Bronchial epithelial cell (primary cell): ENCODE data around the gene NCAN. TPM values are rescaled to one million over a fixed set of nuclear protein-coding genes. Genes with fewer than 3 reads are reported as not detected.

Experiments
- DNase-seq: peaks from one replicate; pipeline ENCODE4 v3.0.0-alpha.2; 2010; ENCODE audit warnings: low read depth
- FAIRE-seq: peaks from 2 replicates; lab custom pipeline; 2011; peaks lifted over from hg19 to GRCh38; lab: Jason Lieb, UNC
- H3K27me3 ChIP-seq: 2 replicates; pipeline ENCODE4 v1.5.1; 2011; ENCODE audit warnings: low read length; ENCODE audit not compliant: control insufficient read depth, insufficient read depth
- H3K36me3 ChIP-seq: 2 replicates; pipeline ENCODE4 v1.5.1; 2011; ENCODE audit warnings: low read length; ENCODE audit not compliant: control insufficient read depth, insufficient read depth
- H3K4me3 ChIP-seq: 2 replicates; pipeline ENCODE4 v1.5.1; 2011; ENCODE audit warnings: mild to moderate bottlenecking, low read depth, low read length, control low read depth
- CTCF ChIP-seq: IDR thresholded peaks from 2 replicates; pipeline ENCODE4 v1.5.1; 2011; ENCODE audit warnings: mild to moderate bottlenecking, moderate library complexity, low read length, control low read depth, inconsistent platforms; ENCODE audit not compliant: insufficient read depth, severe bottlenecking
- total RNA-seq: library from RNA; depleted of rRNA; stranded (reverse); fragments of >200 nt; gene quantifications from 2 replicates; pipeline ENCODE4 v1.2.1, GENCODE V29; 2014

Gene NCAN
- total RNA-seq, result not detected in 2 replicates

GRCh38 chr19:19211499-19212420 is at the start of gene NCAN:
Gene NCAN (plus strand): TSS chr19:19211958. CDS start chr19:19216954, 4,996 bp downstream.
- FAIRE-seq (no peak), DNase-seq (no peak)
- Histone ChIP-seq H3K36me3 (no peaks in the 10 kb centered on the region), H3K4me3 (no peak within 1 kb of the TSS), H3K27me3 (peaks cover 13% of the 10 kb centered on the region)
- TF ChIP-seq CTCF, result no peak

GRCh38 chr19:19162495-19162894 is 49.3 kb upstream of the NCAN start:
- H3K4me3 ChIP-seq, result no peak overlapping the region
- FAIRE-seq, result no peak
- DNase-seq, result no peak
- TF ChIP-seq CTCF, result no peak
- no peaks in the 10 kb centered on the region for H3K36me3 ChIP-seq
- H3K27me3 ChIP-seq, result no peaks in the 10 kb centered on the region

- FAIRE-seq, result no peak
- no peaks in the 10 kb centered on the region for H3K27me3 ChIP-seq
- no peak for TF ChIP-seq CTCF
Measured at GRCh38 chr19:19165396-19165795, 46.4 kb upstream of the NCAN start.

GRCh38 chr19:19167612-19168011 is 44.1 kb upstream of the NCAN start:
- no peak for FAIRE-seq
- Histone ChIP-seq H3K36me3 (no peaks in the 10 kb centered on the region), H3K27me3 (no peaks in the 10 kb centered on the region), H3K4me3 (no peak overlapping the region)
- DNase-seq, result no peak
- no peak for TF ChIP-seq CTCF

More at GRCh38 chr19:19165396-19165795, 46.4 kb upstream of the NCAN start:
- Histone ChIP-seq H3K36me3 (no peaks in the 10 kb centered on the region), H3K4me3 (no peak overlapping the region)
- no peak for DNase-seq

- no peak for TF ChIP-seq CTCF
- H3K27me3 ChIP-seq, result no peaks in the 10 kb centered on the region
- H3K4me3 ChIP-seq, result no peak overlapping the region
- FAIRE-seq, result no peak
- H3K36me3 ChIP-seq, result no peaks in the 10 kb centered on the region
- DNase-seq, result no peak
Measured at GRCh38 chr19:19169236-19170052, 42.3 kb upstream of the NCAN start.
